Measurements from ENCODE around the gene OBI1. TPM values are rescaled to one million over a fixed set of nuclear protein-coding genes. Genes with fewer than 3 reads are reported as not detected.
A peak's percentile ranks its signal among the peaks of the same experiment; 100 is the strongest.

Gene OBI1
- total RNA-seq, 2 donors from 2014 or later = 16.7 to 28.6 TPM

GRCh38 chr13:78593652-78594455, 65.1 kb downstream of the OBI1 start:
- peak overlapping the region; percentile 37 for H3K4me3 Mint-ChIP-seq

GRCh38 chr13:78593129-78593528, 65.8 kb downstream of the OBI1 start:
- no peak overlapping the region for H3K4me3 ChIP-seq (ENCODE audit: low read length)
- no peaks in the 10 kb centered on the region for H3K36me3 ChIP-seq (ENCODE audit: control insufficient read depth, insufficient read depth, low read length)
- no peak for TF ChIP-seq CTCF (conservative IDR thresholded peaks at IDR 0.05)

More at GRCh38 chr13:78593652-78594455, 65.1 kb downstream of the OBI1 start:
- H3K9ac ChIP-seq (ENCODE audit: extremely low read depth, low read length, poor library complexity, severe bottlenecking) = no peak overlapping the region
- peaks cover 4% of the 10 kb centered on the region for H3K4me1 ChIP-seq (ENCODE audit: control insufficient read depth, insufficient read depth, low read length)
- H3K36me3 ChIP-seq (ENCODE audit: control insufficient read depth, insufficient read depth, low read length) = no peaks in the 10 kb centered on the region
- H3K4me3 ChIP-seq (ENCODE audit: low read length) = peak overlapping the region; percentile 57
- 0 to 1% methylated on average over 13 to 29 of the region's 29 CpGs for WGBS, 2 experiments (ENCODE audit: insufficient coverage in 1 of 2, insufficient read length in 1 of 2)
- H3K27ac Mint-ChIP-seq = no peak overlapping the region
- TF ChIP-seq CTCF (conservative IDR thresholded peaks at IDR 0.05) = no peak
- H3K4me1 Mint-ChIP-seq = peaks cover 21% of the 10 kb centered on the region
- H3K27me3 ChIP-seq (ENCODE audit: control insufficient read depth, insufficient read depth, low read length, poor library complexity, severe bottlenecking) = peaks cover 100% of the 10 kb centered on the region
- peaks cover 99% of the 10 kb centered on the region for H3K27me3 Mint-ChIP-seq (ENCODE audit: insufficient read depth)
- no peaks in the 10 kb centered on the region for H3K9me3 ChIP-seq (ENCODE audit: control insufficient read depth, low read length)
- no peak overlapping the region for H3K27ac ChIP-seq (ENCODE audit: low read depth, low read length)
- no peaks in the 10 kb centered on the region for H3K36me3 Mint-ChIP-seq (ENCODE audit: low read depth)
- H3K9me3 Mint-ChIP-seq = no peaks in the 10 kb centered on the region
- peak; percentile 73 for DNase-seq

GRCh38 chr13:78592584-78592983, 66.4 kb downstream of the OBI1 start:
- H3K27me3 Mint-ChIP-seq (ENCODE audit: insufficient read depth) = peaks cover 99% of the 10 kb centered on the region
- H3K4me1 Mint-ChIP-seq = peaks cover 21% of the 10 kb centered on the region
- H3K4me3 Mint-ChIP-seq = no peak overlapping the region
- no peak overlapping the region for H3K9ac ChIP-seq (ENCODE audit: extremely low read depth, low read length, poor library complexity, severe bottlenecking)
- no peak for TF ChIP-seq CTCF (conservative IDR thresholded peaks at IDR 0.05)
- H3K4me1 ChIP-seq (ENCODE audit: control insufficient read depth, insufficient read depth, low read length) = peaks cover 4% of the 10 kb centered on the region
- WGBS, 2 experiments (ENCODE audit: insufficient coverage in 1 of 2, insufficient read length in 1 of 2) = 20 to 22% methylated on average over 1 to 6 of the region's 6 CpGs
- DNase-seq = no peak
- no peak overlapping the region for H3K27ac Mint-ChIP-seq
- no peak overlapping the region for H3K4me3 ChIP-seq (ENCODE audit: low read length)
- no peaks in the 10 kb centered on the region for H3K36me3 Mint-ChIP-seq (ENCODE audit: low read depth)
- no peaks in the 10 kb centered on the region for H3K9me3 ChIP-seq (ENCODE audit: control insufficient read depth, low read length)
- H3K36me3 ChIP-seq (ENCODE audit: control insufficient read depth, insufficient read depth, low read length) = no peaks in the 10 kb centered on the region
- H3K27ac ChIP-seq (ENCODE audit: low read depth, low read length) = no peak overlapping the region
- no peaks in the 10 kb centered on the region for H3K9me3 Mint-ChIP-seq
- peaks cover 100% of the 10 kb centered on the region for H3K27me3 ChIP-seq (ENCODE audit: control insufficient read depth, insufficient read depth, low read length, poor library complexity, severe bottlenecking)

More at GRCh38 chr13:78593129-78593528, 65.8 kb downstream of the OBI1 start:
- Histone ChIP-seq H3K9ac (ENCODE audit: extremely low read depth, low read length, poor library complexity, severe bottlenecking) (no peak overlapping the region), H3K9me3 (ENCODE audit: control insufficient read depth, low read length) (no peaks in the 10 kb centered on the region), H3K27me3 (ENCODE audit: control insufficient read depth, insufficient read depth, low read length, poor library complexity, severe bottlenecking) (peaks cover 100% of the 10 kb centered on the region), H3K4me1 (ENCODE audit: control insufficient read depth, insufficient read depth, low read length) (peaks cover 4% of the 10 kb centered on the region), H3K27ac (ENCODE audit: low read depth, low read length) (no peak overlapping the region)
- peaks cover 99% of the 10 kb centered on the region for H3K27me3 Mint-ChIP-seq (ENCODE audit: insufficient read depth)
- WGBS, 2 experiments (ENCODE audit: insufficient coverage in 1 of 2, insufficient read length in 1 of 2) = 16 to 25% methylated on average over 2 to 6 of the region's 13 CpGs
- no peak overlapping the region for H3K4me3 Mint-ChIP-seq
- H3K9me3 Mint-ChIP-seq = no peaks in the 10 kb centered on the region
- no peaks in the 10 kb centered on the region for H3K36me3 Mint-ChIP-seq (ENCODE audit: low read depth)
- DNase-seq = no peak
- no peak overlapping the region for H3K27ac Mint-ChIP-seq
- peaks cover 21% of the 10 kb centered on the region for H3K4me1 Mint-ChIP-seq

Measured in endodermal cell (in vitro differentiated cells).